Panc1 (cell line): ENCODE data around the gene GRID1. TPM values are rescaled to one million over a fixed set of nuclear protein-coding genes. Genes with fewer than 3 reads are reported as not detected.

Experiments used
- ATAC-seq: fragments of 200-7000 bp; cut with Tn5 transposase; 2 replicates; pipeline ENCODE4 v1.9.1; 2020; ENCODE audit warnings: mild to moderate bottlenecking, moderate library complexity
- BruUV-seq: library from RNA; stranded (reverse); fragments of 400-500 nt; replicated peaks from 2 replicates; lab custom pipeline; 2021; lab: Mats Ljungman, UMichigan
- CTCF ChIA-PET: fragments of 300-600 bp; sonication (Branson Sonifier 250); formaldehyde crosslinking; loops from one replicate; lab custom pipeline; 2022; ENCODE audit warnings: antibody characterized with exemption; lab: Charles Lee
- POLR2A ChIA-PET: fragments of 300-600 bp; sonication (Branson Sonifier 250); formaldehyde crosslinking; loops from one replicate; lab custom pipeline; 2022; ENCODE audit warnings: antibody characterized with exemption; lab: Charles Lee
- DNase-seq: peaks from one replicate; pipeline ENCODE4 v3.0.0-alpha.2; 2010; ENCODE audit warnings: low read depth, low spot score
- H3K27ac ChIP-seq: 2 replicates; pipeline ENCODE4 v1.5.1; 2011; ENCODE audit warnings: mild to moderate bottlenecking, low read length, inconsistent platforms
- H3K27me3 ChIP-seq: fragments of 200-500 bp; sonication (Bioruptor generic); 2 replicates; pipeline ENCODE4 v1.6.0; 2014; ENCODE audit warnings: low read length, inconsistent platforms; ENCODE audit not compliant: control insufficient read depth, insufficient read depth
- H3K36me3 ChIP-seq: fragments of 200-500 bp; sonication (Bioruptor generic); 2 replicates; pipeline ENCODE4 v1.5.1; 2014; ENCODE audit warnings: inconsistent platforms, mild to moderate bottlenecking, low read length, moderate library complexity; ENCODE audit not compliant: control insufficient read depth, insufficient read depth
- H3K4me1 ChIP-seq: 2 replicates; pipeline ENCODE4 v1.5.1; 2011; ENCODE audit warnings: inconsistent platforms, mild to moderate bottlenecking, low read length, moderate library complexity; ENCODE audit not compliant: control insufficient read depth, insufficient read depth
- H3K4me3 ChIP-seq, 2 experiments: 2 replicates each; pipeline ENCODE4 v1.5.1; 2011 to 2012; ENCODE audit warnings: low read depth in 2 of 2, low read length in 2 of 2, mild to moderate bottlenecking in 2 of 2, inconsistent platforms in 1 of 2, moderate library complexity in 1 of 2
- H3K9me3 ChIP-seq: fragments of 200-500 bp; sonication (Bioruptor generic); 2 replicates; pipeline ENCODE4 v1.5.1; 2014; ENCODE audit warnings: low read depth, mild to moderate bottlenecking, inconsistent platforms, low read length, moderate library complexity; ENCODE audit not compliant: control insufficient read depth, insufficient read depth
- POLR2AphosphoS5 ChIP-seq: IDR thresholded peaks from 2 replicates; pipeline ENCODE4 v1.6.1; 2012; ENCODE audit warnings: mild to moderate bottlenecking, low read depth, low read length, moderate library complexity
- SIN3A ChIP-seq: IDR thresholded peaks from 2 replicates; pipeline ENCODE4 v1.6.1; 2012; ENCODE audit warnings: low read depth, mild to moderate bottlenecking, low read length, moderate library complexity, borderline replicate concordance; ENCODE audit not compliant: insufficient read depth
- TCF7L2 ChIP-seq: IDR thresholded peaks from 2 replicates; pipeline ENCODE4 v1.6.1; 2011; ENCODE audit warnings: mild to moderate bottlenecking, low read depth, low read length, inconsistent platforms
- in situ Hi-C: cut with HindIII; loops from 2 replicates; pipeline ENCODE4 v1.10.0; 2016; ENCODE audit warnings: low sequenced_read_pairs, low pct_unique_long_range_greater_than_20kb
- intact Hi-C: fragments of 100-400 bp; cut with micrococcal nuclease; formaldehyde crosslinking; loops from one replicate; pipeline ENCODE4 v1.10.0; 2022; ENCODE audit not compliant: unreplicated experiment
- total RNA-seq: library from RNA; stranded (reverse); gene quantifications from one replicate; pipeline ENCODE4 v1.2.1, GENCODE V29; 2021; ENCODE audit not compliant: unreplicated experiment
- TF ChIP-seq, protein P1 (sequence below), 2 experiments: IDR thresholded peaks; 2 replicates each; pipeline ENCODE4 v1.6.1; 2011 to 2012; ENCODE audit warnings: low read depth in 2 of 2, control low read depth in 1 of 2, low read length in 1 of 2, mild to moderate bottlenecking in 1 of 2, moderate library complexity in 1 of 2; ENCODE audit not compliant: insufficient read depth in 1 of 2
- TF ChIP-seq, protein P2 (sequence below): fragments of 450-650 bp; IDR thresholded peaks from 2 replicates; pipeline ENCODE4 v1.5.1; 2017; ENCODE audit warnings: mild to moderate bottlenecking

The GRID1 gene
- total RNA-seq, 1 experiment from 2014 or later, result 2.3 TPM

DNA sequence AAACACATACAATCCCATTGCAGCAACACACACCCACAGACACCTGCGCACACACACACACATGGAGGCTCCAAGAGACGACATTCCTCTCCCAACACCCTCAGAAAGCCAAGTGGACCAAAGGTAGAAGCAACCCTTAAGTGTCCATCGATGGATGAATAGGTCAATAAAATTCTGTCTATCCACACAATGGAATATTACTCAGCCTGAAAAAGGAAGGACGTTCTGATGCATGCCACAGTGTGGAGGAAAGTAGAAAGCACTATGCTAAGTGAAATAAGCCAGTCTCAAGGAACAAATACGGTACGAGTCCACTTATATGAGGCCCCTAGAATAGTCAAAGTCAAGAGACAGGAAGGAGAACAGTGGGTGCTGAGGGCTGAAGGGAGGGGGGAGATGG lies 174.4 kb downstream of the GRID1 start:
- Histone ChIP-seq H3K36me3 (no peaks in the 10 kb centered on the region), H3K4me3 (no peak overlapping the region), H3K27ac (no peak overlapping the region), H3K4me1 (no peaks in the 10 kb centered on the region), H3K9me3 (no peaks in the 10 kb centered on the region), H3K27me3 (peaks cover 4% of the 10 kb centered on the region; the same call in 1 of the 2 replicates)
- TF ChIP-seq TCF7L2, result no peak
- no peak for TF ChIP-seq POLR2AphosphoS5
- TF ChIP-seq, protein P1, sequence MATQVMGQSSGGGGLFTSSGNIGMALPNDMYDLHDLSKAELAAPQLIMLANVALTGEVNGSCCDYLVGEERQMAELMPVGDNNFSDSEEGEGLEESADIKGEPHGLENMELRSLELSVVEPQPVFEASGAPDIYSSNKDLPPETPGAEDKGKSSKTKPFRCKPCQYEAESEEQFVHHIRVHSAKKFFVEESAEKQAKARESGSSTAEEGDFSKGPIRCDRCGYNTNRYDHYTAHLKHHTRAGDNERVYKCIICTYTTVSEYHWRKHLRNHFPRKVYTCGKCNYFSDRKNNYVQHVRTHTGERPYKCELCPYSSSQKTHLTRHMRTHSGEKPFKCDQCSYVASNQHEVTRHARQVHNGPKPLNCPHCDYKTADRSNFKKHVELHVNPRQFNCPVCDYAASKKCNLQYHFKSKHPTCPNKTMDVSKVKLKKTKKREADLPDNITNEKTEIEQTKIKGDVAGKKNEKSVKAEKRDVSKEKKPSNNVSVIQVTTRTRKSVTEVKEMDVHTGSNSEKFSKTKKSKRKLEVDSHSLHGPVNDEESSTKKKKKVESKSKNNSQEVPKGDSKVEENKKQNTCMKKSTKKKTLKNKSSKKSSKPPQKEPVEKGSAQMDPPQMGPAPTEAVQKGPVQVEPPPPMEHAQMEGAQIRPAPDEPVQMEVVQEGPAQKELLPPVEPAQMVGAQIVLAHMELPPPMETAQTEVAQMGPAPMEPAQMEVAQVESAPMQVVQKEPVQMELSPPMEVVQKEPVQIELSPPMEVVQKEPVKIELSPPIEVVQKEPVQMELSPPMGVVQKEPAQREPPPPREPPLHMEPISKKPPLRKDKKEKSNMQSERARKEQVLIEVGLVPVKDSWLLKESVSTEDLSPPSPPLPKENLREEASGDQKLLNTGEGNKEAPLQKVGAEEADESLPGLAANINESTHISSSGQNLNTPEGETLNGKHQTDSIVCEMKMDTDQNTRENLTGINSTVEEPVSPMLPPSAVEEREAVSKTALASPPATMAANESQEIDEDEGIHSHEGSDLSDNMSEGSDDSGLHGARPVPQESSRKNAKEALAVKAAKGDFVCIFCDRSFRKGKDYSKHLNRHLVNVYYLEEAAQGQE (IDR thresholded peaks at IDR 0.05; ENCODE audit: insufficient read depth in 1 of 2, low read depth in 2 of 2, low read length in 1 of 2), result no peak
- TF ChIP-seq, protein P2, sequence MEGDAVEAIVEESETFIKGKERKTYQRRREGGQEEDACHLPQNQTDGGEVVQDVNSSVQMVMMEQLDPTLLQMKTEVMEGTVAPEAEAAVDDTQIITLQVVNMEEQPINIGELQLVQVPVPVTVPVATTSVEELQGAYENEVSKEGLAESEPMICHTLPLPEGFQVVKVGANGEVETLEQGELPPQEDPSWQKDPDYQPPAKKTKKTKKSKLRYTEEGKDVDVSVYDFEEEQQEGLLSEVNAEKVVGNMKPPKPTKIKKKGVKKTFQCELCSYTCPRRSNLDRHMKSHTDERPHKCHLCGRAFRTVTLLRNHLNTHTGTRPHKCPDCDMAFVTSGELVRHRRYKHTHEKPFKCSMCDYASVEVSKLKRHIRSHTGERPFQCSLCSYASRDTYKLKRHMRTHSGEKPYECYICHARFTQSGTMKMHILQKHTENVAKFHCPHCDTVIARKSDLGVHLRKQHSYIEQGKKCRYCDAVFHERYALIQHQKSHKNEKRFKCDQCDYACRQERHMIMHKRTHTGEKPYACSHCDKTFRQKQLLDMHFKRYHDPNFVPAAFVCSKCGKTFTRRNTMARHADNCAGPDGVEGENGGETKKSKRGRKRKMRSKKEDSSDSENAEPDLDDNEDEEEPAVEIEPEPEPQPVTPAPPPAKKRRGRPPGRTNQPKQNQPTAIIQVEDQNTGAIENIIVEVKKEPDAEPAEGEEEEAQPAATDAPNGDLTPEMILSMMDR, result no peak
- no peak for TF ChIP-seq SIN3A
- ATAC-seq, result no peak
- ChIA-PET CTCF (no interaction called here), POLR2A (no interaction called here)
- BruUV-seq, result no TSS peak
- in situ Hi-C loops, result no loop called here
- intact Hi-C loops, result no loop called here
- DNase-seq, result no peak

DNA sequence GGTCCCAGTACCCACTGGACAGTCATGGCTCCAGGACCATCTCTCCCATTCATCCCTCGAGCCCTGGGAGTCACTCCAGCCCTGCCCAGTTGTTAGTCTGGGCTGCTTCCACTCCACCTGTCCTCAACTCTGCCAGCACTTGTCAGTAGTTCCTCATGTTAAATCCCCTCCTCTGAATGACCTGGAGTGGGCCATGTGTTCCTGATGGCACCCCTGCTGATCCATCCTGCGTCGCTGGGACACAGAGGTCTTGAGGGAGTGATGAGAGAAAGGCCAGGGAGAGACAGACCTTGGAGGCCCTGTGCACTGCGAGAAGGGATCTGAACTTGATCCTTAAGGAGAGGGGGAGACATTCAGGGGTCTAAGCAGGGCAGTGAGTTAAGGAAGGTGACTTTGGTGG lies 174.9 kb downstream of the GRID1 start:
- BruUV-seq, result no TSS peak
- no peaks in the 10 kb centered on the region for H3K36me3 ChIP-seq
- H3K4me1 ChIP-seq, result no peaks in the 10 kb centered on the region
- POLR2A ChIA-PET, result no interaction called here
- no peaks in the 10 kb centered on the region for H3K9me3 ChIP-seq
- no peak for DNase-seq
- no peak for ATAC-seq
- no peaks in the 10 kb centered on the region for H3K27me3 ChIP-seq
- H3K27ac ChIP-seq, result no peak overlapping the region
- H3K4me3 ChIP-seq, result no peak overlapping the region
- CTCF ChIA-PET, result no interaction called here
- in situ Hi-C loops, result no loop called here
- TF ChIP-seq POLR2AphosphoS5 (no peak), SIN3A (no peak), TCF7L2 (no peak)
- TF ChIP-seq, protein P2, result no peak
- intact Hi-C loops, result no loop called here
